Hepatocyte (in vitro differentiated cells): Measurements from ENCODE around the gene CACNG5. TPM values are rescaled to one million over a fixed set of nuclear protein-coding genes. Genes with fewer than 3 reads are reported as not detected.

Source experiments
- DNase-seq: peaks from one replicate; pipeline ENCODE4 v3.0.0-alpha.2; 2016; ENCODE audit warnings: low spot score
- H2AFZ ChIP-seq: fragments of 200-600 bp; sonication (generic); 2 replicates; pipeline ENCODE4 v1.6.0; 2016; ENCODE audit warnings: antibody characterized with exemption, mild to moderate bottlenecking
- H3K27ac ChIP-seq: fragments of 200-600 bp; sonication (generic); 2 replicates; pipeline ENCODE4 v1.5.1; 2016; ENCODE audit warnings: mild to moderate bottlenecking
- H3K27me3 ChIP-seq: fragments of 200-600 bp; sonication (generic); 2 replicates; pipeline ENCODE4 v1.6.1; 2016
- H3K36me3 ChIP-seq: fragments of 200-600 bp; sonication (generic); replicated peaks from 2 replicates; pipeline ENCODE4 v1.5.1; 2016; ENCODE audit warnings: low read depth; ENCODE audit not compliant: insufficient read depth
- H3K4me1 ChIP-seq: fragments of 200-600 bp; sonication (generic); 2 replicates; pipeline ENCODE4 v1.5.1; 2016; ENCODE audit warnings: mild to moderate bottlenecking, moderate library complexity; ENCODE audit not compliant: insufficient read depth
- H3K4me2 ChIP-seq: fragments of 200-600 bp; sonication (generic); 2 replicates; pipeline ENCODE4 v1.6.0; 2016
- H3K4me3 ChIP-seq: fragments of 200-600 bp; sonication (generic); 2 replicates; pipeline ENCODE4 v1.5.1; 2016; ENCODE audit warnings: mild to moderate bottlenecking
- H3K79me2 ChIP-seq: fragments of 200-600 bp; sonication (generic); 2 replicates; pipeline ENCODE4 v1.6.0; 2017; ENCODE audit warnings: mild to moderate bottlenecking
- H3K9me2 ChIP-seq: fragments of 200-600 bp; sonication (generic); replicated peaks from 2 replicates; pipeline ENCODE4 v1.6.0; 2017; ENCODE audit warnings: mild to moderate bottlenecking; ENCODE audit not compliant: insufficient read depth
- H3K9me3 ChIP-seq: fragments of 200-600 bp; sonication (generic); 2 replicates; pipeline ENCODE4 v1.5.1; 2016; ENCODE audit warnings: low read depth, mild to moderate bottlenecking
- H4K20me1 ChIP-seq: fragments of 200-600 bp; sonication (generic); 2 replicates; pipeline ENCODE4 v1.6.0; 2016; ENCODE audit warnings: mild to moderate bottlenecking; ENCODE audit not compliant: insufficient read depth, poor library complexity, severe bottlenecking
- CTCF ChIP-seq: fragments of 200-600 bp; sonication (generic); IDR thresholded peaks from 2 replicates; pipeline ENCODE4 v1.5.1; 2016; ENCODE audit warnings: antibody characterized with exemption, mild to moderate bottlenecking; ENCODE audit not compliant: poor library complexity
- EZH2 ChIP-seq: fragments of 200-600 bp; sonication (generic); IDR thresholded peaks from 2 replicates; pipeline ENCODE4 v1.6.1; 2016; ENCODE audit warnings: antibody characterized with exemption, mild to moderate bottlenecking, borderline replicate concordance
- EZH2phosphoT487 ChIP-seq: fragments of 200-600 bp; sonication (generic); IDR thresholded peaks from one replicate; pipeline ENCODE4 v1.6.1; 2018; ENCODE audit warnings: antibody characterized with exemption, mild to moderate bottlenecking, low read depth, moderate library complexity; ENCODE audit not compliant: unreplicated experiment, severe bottlenecking
- WGBS: methylation state at CpG from one replicate; pipeline ENCODE4 v1.1.6; 2016; ENCODE audit warnings: low lambda C conversion rate; ENCODE audit errors: missing lambda C conversion rate; 5-methylcytosine and 5-hydroxymethylcytosine counted together
- polyA plus RNA-seq: library from polyadenylated mRNA; unstranded; fragments of >200 nt; fragmentation: Nextera tagmentation; extraction: Ambion mirVana; gene quantifications from 2 replicates; pipeline ENCODE4 v1.2.1, GENCODE V29; 2016
- total RNA-seq: library from RNA; depleted of rRNA; stranded (reverse); fragments of >200 nt; gene quantifications from 2 replicates; pipeline ENCODE4 v1.2.3, GENCODE V29; 2014

The CACNG5 gene
- total and polyA plus RNA-seq, 2 experiments from 2014 or later, result not detected

- Histone ChIP-seq H4K20me1 (no peaks in the 10 kb centered on the region), H2AFZ (no peak overlapping the region), H3K27ac (no peak overlapping the region), H3K4me1 (no peaks in the 10 kb centered on the region), H3K9me3 (no peaks in the 10 kb centered on the region), H3K4me3 (no peak overlapping the region), H3K27me3 (no peaks in the 10 kb centered on the region), H3K79me2 (no peaks in the 10 kb centered on the region), H3K36me3 (no peaks in the 10 kb centered on the region), H3K9me2 (no peaks in the 10 kb centered on the region), H3K4me2 (no peak overlapping the region)
- no peak for DNase-seq
- TF ChIP-seq EZH2, result no peak
- no peak for TF ChIP-seq CTCF
- TF ChIP-seq EZH2phosphoT487, result no peak
- WGBS, result 79% methylated on average over 10 of the region's 10 CpGs
Measured at GRCh38 chr17:66855204-66855603, 20.3 kb downstream of the CACNG5 start.

- H3K27ac ChIP-seq, result no peak overlapping the region
- no peaks in the 10 kb centered on the region for H4K20me1 ChIP-seq
- H3K9me2 ChIP-seq, result no peaks in the 10 kb centered on the region
- WGBS, result 93% methylated on average over 12 of the region's 12 CpGs
- H3K36me3 ChIP-seq, result no peaks in the 10 kb centered on the region
- no peak overlapping the region for H3K4me2 ChIP-seq
- TF ChIP-seq EZH2, result no peak
- no peak for TF ChIP-seq EZH2phosphoT487
- no peak for TF ChIP-seq CTCF
- H3K4me3 ChIP-seq, result no peak overlapping the region
- H3K9me3 ChIP-seq, result no peaks in the 10 kb centered on the region
- H3K27me3 ChIP-seq, result no peaks in the 10 kb centered on the region
- no peaks in the 10 kb centered on the region for H3K4me1 ChIP-seq
- H2AFZ ChIP-seq, result no peak overlapping the region
- no peaks in the 10 kb centered on the region for H3K79me2 ChIP-seq
- DNase-seq, result no peak
Measured at GRCh38 chr17:66858226-66859083, 23.5 kb downstream of the CACNG5 start.

DNA sequence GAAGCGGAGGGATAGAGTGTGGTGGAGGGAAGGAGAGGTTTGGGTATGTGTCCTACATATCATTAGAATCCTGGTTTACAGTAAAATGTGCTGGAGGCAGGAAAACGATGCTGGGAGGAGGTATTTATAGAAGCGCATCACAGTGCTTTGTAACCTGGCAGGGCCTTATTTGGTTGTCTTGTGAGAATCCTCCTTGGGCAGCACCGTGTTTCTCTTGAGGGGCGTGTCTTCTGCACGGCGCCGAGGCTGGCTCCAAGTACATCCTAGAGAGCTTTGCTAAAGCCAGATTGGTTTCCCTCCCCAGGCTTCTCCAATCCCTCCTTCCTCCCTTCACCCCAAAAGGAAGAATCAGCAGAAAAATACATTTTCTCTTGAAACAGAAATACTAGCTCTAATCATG, 24.4 kb downstream of the CACNG5 start:
- Histone ChIP-seq H3K9me2 (no peaks in the 10 kb centered on the region), H3K79me2 (no peaks in the 10 kb centered on the region), H3K9me3 (no peaks in the 10 kb centered on the region), H3K27me3 (no peaks in the 10 kb centered on the region), H3K27ac (no peak overlapping the region), H3K4me2 (no peak overlapping the region), H2AFZ (no peak overlapping the region), H4K20me1 (no peaks in the 10 kb centered on the region), H3K36me3 (no peaks in the 10 kb centered on the region), H3K4me3 (no peak overlapping the region), H3K4me1 (no peaks in the 10 kb centered on the region)
- DNase-seq, result no peak
- WGBS, result 87% methylated on average over 8 of the region's 8 CpGs
- TF ChIP-seq EZH2phosphoT487 (no peak), CTCF (no peak), EZH2 (no peak)
